ENCODE measurements around the gene SERPINA1.
"Not testable (repeated sequence)": the region's sequence is repeated elsewhere in the genome, so short reads cannot be mapped to it uniquely, and the experiment has no call there.

Gene SERPINA1

GRCh38 chr14:94388384-94389103, at the start of gene SERPINA1:
Gene SERPINA1 (minus strand): TSS chr14:94388602. CDS start chr14:94383237, 5,365 bp downstream.
- no peak for DNase-seq (ENCODE audit: low read depth)

DNA sequence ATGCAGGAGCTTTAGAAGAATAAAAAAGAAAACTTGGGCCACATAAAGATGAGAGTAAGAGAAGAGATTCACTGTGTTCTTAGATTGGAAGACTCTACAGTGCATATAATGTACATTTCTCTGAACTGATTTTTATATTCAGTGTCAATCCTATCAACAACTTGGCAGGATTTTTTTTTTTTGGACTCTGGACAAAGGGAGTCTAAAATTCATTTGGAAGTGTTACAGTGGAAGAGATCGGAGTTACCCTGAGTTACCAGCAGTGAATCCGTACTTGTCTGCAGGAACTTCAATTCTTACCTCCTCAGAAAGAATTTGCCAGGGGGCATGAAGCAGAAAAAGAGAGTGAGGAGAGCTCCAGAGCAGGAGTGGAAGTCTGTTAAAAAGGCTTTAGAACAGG, 40.2 kb upstream of the SERPINA1 start:
- no peak for DNase-seq (ENCODE audit: low read depth)

DNA sequence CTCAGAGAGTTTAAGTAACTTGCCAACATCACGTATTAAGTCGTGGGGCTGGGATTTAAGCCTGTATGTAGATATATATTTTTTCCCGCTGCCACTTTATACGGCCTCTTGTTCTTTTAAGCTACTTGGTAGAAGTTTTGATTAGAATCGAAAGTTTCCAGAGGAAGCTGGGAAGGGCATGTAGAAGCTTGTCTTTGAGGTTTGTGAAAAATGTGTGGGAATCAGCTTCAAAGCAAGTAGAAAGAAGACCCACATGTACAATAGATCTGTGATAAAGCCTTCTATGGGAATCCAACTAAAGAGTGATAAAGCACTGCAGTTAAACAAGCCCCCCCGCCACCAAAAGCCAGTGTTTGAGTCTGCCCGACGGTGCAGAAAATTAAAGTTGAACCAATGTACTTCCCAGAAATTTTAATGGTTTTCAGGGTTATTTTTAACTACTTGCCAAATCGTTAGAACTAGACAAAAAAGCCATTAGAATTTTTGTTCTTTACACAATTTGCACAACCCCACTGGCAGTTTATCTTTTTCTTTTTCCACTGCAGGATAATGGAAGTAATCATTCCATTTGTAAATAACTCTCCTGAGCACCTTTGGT, 38.7 kb upstream of the SERPINA1 start:
- no peak for DNase-seq (ENCODE audit: low read depth)

DNA sequence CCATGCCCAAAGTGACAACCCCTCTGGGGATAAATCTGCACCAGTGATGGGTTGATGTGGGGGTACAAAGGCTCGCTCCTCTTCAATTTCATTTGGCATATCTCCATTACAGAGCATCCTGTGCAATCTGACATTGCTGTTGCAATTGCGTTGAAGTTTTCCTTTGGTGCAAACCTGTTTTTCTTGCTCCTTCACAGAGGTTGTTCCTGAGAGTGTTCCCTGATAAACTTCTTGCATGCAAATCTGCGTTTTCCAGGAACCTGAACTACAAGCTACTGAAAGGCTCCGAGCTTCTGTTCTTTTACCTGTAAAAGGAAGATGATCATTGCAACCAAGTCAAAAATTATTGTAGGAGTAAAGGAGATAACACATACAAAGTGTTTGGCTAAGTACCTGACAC, 38.1 kb upstream of the SERPINA1 start:
- DNase-seq (ENCODE audit: low read depth) = no peak

GRCh38 chr14:94424371-94424770, 36.0 kb upstream of the SERPINA1 start:
- no peak for DNase-seq (ENCODE audit: low read depth)

DNA sequence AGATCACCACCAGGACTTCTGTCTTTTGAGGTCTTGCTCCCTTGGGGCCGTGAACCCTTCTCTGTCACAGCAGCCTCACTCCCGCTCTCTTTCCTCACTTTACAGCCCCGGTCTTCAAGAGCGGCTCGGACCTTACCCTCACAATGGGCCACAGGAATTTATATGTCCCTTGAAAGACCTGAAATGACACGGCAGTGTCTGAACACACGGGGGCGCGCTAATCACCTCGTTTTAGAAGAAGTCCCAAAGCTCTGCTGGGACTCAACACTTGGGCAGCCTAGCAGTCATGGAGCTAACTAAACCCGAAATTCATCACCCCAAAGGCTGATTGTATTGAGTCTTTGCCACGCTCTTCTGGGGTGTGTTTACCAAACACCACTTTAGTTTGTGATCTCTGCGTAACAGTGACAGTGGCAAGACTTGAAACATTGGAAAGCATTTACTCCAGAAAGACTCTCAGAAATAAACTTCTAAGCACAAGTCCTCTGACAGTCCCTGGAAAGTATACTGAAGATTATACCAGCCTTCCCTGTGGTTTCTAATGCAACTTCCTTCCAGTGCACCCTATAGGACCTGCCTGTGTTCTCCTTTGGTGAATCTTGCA, 35.2 kb upstream of the SERPINA1 start:
- no peak for DNase-seq (ENCODE audit: low read depth)

DNA sequence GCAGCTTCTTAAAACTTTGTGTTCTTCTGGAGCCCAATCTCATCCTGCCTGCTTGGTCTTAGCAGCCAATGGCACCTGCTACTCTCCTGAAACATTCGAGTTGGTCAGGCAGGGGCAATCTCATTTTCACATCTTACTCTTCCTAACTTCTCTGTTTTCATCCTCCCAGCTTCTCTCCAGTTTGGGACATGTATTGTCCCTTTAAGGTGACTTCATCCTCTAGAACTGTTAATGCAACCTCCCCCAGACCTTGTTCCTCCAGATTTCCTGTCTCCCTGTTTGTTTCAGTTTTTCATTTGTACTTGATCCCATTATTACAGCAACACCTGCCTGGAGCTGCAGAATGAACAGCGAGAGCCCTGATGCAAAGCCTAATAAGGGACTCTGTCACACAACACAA, 32.9 kb upstream of the SERPINA1 start:
- DNase-seq (ENCODE audit: low read depth) = no peak

DNA sequence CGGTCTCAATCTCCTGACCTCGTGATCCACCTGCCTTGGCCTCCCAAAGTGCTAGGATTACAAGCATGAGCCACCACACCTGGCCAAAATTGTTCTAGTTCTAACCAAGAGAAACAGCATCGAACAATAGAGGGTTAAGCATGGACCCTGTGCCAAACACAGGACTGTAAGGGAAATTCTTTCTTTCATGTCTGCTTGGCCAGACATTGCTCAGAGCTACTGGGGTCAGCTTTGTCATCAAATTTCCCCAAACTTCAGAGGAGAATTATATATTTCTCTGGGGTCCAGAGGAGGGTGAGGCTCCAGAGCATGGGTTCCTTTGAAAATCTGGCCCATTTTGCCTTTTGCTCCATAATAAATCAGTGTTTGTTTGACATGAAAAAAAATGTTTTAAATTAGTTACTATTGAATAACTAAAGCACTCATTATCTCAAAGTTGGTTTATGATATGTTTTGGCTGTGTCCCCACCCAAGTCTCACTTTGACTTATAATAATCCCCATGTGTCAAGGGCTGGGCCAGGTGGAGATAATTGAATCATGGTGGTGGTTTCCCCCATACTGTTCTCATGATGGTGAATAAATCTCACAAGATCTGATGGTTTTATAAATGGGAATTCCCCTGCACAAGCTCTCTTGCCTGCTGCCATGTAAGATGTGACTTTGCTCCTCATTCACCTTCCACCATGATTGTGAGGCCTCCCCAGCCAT, 29.2 kb upstream of the SERPINA1 start:
- not testable (repeated sequence) for DNase-seq (ENCODE audit: low read depth)

DNA sequence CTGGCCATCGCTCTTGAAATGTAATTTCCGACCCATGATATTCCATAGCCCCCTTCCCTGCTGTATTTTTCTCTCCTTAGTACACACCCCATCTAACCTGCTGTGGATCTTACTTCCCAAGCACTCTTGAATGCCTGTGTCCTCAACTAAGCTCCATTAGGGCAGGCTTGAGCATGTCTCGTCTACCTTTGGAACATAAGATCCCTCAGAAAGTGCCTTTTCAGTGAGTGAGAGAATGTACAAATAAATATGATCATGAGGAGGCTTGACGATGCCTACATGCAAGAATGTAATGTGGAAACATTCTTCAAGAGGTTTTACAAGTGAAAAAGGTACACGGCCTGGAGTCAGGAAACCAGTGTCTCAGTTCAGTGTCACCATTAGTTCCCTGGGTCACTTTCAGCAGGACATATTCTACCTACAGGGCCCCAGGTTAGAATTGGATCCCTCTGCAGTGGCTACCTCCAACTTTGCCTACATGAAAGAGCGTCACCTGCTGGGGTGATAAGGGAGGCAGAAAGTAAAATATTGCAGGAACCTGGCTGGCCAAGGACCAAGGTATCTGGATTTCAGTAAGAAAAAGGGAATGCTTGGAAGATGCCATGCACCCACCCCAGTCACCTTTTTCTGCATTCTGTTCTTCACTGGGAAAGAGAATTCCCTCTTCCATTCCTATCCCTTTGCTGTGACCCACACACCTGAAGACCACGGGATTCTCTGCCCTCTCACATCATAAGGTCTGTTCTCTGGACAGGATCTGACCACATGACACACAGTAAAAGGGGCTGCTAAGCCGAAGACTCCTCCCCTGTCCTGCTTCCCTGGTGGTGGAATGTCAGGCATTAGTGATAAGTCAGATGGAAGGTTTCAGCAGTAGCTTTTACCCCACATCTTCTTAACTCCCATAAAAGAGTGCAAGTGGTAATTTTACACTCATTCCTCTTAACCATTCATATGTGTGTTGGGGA, 24.6 kb upstream of the SERPINA1 start:
- no peak for DNase-seq (ENCODE audit: low read depth)

DNA sequence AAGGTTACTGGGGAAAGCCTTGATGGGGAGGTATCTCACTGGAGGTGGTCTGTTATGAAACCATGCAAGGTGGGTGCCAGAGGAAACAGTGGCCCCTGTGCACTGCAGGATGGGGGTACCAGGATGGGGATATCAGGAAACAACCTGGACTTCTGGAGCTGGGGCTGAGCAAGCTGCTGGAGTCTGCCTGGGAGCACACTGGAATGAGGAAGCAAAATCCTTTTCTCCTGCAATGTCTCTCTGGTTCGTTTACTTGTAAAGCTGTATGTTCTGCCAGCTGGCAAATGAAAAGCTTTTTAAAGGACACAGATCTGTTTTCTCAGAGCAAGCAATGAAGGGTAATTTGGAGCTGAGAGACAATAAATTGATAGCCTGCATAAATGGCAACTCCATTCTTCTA, 23.2 kb upstream of the SERPINA1 start:
- no peak for DNase-seq (ENCODE audit: low read depth)

DNA sequence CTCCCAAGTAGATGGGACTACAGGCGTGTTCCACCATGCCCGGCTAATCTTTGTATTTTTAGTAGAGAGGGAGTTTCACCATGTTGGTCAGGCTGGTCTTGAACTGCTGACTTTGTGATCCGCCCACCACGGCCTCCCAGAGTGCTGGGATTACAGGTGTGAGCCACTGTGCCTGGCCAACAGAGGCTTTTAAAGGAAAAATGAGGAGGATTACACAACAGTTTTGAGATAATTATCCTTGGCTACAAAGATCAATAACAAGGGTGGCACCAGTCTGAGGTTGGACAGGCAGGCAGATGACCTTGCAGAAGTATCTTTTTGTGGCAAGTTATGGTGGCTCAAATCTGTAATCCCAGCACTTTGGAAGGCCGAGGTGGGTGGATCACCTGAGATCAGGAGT, 21.0 kb upstream of the SERPINA1 start:
- not testable (repeated sequence) for DNase-seq (ENCODE audit: low read depth)

DNA sequence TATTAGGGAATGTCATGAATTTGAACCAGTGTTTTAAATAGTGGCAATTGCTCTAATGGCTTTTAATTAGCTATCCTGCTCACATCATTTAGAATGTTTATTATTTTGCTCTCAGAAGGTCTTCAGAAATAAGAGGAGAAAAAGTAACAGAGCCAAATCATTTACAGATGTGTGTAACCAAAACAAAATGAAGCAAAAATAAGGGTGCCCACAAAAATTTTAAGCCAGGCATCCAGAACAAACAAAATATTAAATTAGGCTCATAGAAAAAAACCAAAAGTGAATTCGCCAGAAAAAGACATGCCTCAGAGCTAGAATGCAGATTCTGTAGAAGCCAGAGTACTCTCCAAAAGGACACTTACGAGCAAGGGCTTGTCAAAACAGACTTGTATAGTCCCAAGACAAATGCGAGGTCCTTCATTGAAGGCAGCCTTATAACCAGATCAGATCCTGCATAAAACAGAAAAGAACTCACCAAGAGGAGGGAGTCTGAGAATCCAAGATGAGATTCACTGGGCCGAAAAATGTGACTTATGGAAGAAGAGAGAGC, 20.2 kb upstream of the SERPINA1 start:
- DNase-seq (ENCODE audit: low read depth) = no peak

- DNase-seq (ENCODE audit: low read depth) = no peak
Measured at GRCh38 chr14:94407906-94408305, 19.5 kb upstream of the SERPINA1 start.

- DNase-seq (ENCODE audit: low read depth) = no peak
Measured at GRCh38 chr14:94406910-94407309, 18.5 kb upstream of the SERPINA1 start.

DNA sequence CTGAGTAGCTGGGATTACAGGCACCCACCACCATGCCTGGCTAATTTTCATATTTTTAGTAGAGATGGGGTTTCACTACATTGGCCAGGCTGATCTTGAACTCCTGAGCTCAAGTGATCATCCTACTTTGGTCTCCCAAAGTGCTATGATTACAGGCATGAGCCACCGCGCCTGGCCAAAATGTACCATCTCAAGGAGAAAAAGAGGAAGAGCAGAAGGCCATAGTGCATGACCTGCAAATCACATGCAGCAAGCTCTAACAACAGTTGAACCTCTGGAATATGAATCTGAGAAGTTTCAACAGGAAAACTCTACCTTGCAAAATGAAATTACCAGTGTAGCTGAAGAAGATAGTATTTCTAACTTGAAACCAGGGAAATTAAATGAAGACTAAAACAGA, 17.1 kb upstream of the SERPINA1 start:
- no peak for DNase-seq (ENCODE audit: low read depth)

DNA sequence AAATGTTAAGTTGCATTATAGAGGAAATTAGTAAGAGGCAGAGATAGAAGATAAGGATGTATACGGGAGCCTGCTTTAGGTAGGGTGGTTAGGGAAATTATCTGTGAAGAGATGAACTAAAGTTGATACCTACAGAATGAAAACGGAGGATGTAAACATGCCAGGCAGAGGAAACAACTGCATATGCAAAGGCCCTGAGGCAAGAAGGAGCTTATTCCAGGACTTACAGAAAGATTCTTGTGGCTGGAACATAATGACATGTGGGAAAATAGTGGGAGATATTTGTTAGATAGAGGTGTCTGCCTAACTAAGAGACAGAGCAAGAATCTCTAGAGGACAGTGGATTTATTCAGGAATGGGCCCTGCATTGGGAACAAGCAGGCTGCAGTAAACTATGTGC, 16.2 kb upstream of the SERPINA1 start:
- no peak for DNase-seq (ENCODE audit: low read depth)

- no peak for DNase-seq (ENCODE audit: low read depth)
Measured at GRCh38 chr14:94403312-94403932, 15.0 kb upstream of the SERPINA1 start.

GRCh38 chr14:94401083-94401482, 12.7 kb upstream of the SERPINA1 start:
- DNase-seq (ENCODE audit: low read depth) = no peak

DNA sequence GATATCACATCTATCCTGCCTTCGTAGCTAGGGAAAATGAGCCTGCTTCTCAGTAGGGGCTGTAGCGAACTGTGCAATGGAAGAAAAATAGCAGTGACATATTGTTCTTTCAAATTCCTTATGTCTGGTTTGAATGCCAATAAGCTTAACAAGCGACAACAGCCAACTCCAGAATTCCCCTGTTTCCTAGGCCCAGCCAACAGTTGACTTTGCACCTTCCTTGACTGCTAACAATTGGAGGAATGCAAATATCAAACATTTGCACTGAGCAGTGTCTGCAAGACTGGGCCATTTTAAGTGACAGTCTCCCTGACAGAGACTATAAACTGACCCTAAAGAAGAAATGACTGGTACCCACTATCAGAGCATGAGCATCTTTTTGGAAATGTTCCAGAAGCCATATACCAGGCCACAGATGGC, 12.0 kb upstream of the SERPINA1 start:
- no peak for DNase-seq (ENCODE audit: low read depth)

GRCh38 chr14:94398536-94398935, 10.1 kb upstream of the SERPINA1 start:
- DNase-seq (ENCODE audit: low read depth) = no peak

DNA sequence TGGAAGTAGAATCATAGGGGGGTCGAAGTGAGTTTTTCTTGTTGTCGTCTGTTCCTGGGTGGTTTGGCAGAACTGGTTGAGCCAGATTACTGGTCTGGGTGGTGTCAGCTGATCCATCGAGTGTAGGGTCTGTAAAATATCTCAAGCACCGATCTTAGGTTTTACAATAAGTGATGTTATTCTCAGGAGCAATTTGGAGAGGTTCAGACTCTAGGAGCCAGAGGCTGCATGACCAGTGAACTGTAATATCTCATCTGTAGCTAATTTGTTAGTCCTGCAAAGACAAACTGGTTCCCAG, 9.7 kb upstream of the SERPINA1 start:
- no peak for DNase-seq (ENCODE audit: low read depth)

All from activated T-helper 1 cell treated with Interleukin-2 at 50 U/mL for 16 hours (primary cell).